Loucy (cell line): ENCODE data around the gene KRTAP17-1.

ENCODE experiments used
- CTCF ChIP-seq: fragments of 200-600 bp; sonication (generic); conservative IDR thresholded peaks from 2 replicates; pipeline ENCODE4 v1.5.1; 2014; ENCODE audit warnings: mild to moderate bottlenecking, antibody characterized with exemption, low read length
- EZH2phosphoT487 ChIP-seq: fragments of 200-600 bp; IDR thresholded peaks from 2 replicates; pipeline ENCODE4 v1.6.1; 2018; ENCODE audit warnings: antibody characterized with exemption, mild to moderate bottlenecking, moderate library complexity, borderline replicate concordance

GRCh38 chr17:41287050-41287449, 28.5 kb downstream of the KRTAP17-1 start:
- no peak for TF ChIP-seq CTCF
- no peak for TF ChIP-seq EZH2phosphoT487
